Measurements from ENCODE around the gene SRP68.

Gene SRP68

DNA sequence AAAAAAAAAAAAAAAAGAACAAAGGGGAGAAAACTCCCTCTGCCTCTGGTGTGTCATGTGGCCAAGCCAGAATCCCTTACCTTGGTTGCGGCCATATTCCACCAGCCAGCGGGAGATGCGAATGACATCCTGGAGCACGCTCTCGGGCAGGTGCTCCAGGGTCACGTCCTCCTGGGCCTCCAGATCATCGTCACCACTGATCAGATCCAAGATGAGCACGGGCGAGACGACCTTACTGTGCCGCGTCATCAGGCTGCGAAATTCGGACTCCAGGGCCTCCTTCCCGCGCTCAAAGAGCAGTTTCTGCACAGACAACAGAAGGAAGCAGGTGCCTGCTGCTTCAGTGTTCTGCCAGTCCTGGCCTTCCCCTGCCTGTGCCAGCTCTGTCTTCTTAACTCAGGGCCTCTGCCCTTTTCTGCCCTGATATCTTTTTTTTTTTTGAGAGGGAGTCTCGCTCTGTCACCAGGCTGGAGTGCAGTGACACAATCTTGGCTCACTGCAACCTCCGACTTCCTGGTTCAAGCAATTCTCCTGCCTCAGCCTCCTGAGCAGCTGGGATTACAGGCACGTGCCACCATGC, 25.5 kb upstream of the SRP68 start:
- DNase-seq (ENCODE audit: low read depth), result no peak
- TF ChIP-seq, protein P1, sequence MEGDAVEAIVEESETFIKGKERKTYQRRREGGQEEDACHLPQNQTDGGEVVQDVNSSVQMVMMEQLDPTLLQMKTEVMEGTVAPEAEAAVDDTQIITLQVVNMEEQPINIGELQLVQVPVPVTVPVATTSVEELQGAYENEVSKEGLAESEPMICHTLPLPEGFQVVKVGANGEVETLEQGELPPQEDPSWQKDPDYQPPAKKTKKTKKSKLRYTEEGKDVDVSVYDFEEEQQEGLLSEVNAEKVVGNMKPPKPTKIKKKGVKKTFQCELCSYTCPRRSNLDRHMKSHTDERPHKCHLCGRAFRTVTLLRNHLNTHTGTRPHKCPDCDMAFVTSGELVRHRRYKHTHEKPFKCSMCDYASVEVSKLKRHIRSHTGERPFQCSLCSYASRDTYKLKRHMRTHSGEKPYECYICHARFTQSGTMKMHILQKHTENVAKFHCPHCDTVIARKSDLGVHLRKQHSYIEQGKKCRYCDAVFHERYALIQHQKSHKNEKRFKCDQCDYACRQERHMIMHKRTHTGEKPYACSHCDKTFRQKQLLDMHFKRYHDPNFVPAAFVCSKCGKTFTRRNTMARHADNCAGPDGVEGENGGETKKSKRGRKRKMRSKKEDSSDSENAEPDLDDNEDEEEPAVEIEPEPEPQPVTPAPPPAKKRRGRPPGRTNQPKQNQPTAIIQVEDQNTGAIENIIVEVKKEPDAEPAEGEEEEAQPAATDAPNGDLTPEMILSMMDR (conservative IDR thresholded peaks at IDR 0.05; ENCODE audit: low read depth, low read length), result no peak

GRCh38 chr17:76095943-76096342, 23.6 kb upstream of the SRP68 start:
- TF ChIP-seq, protein P1 (conservative IDR thresholded peaks at IDR 0.05; ENCODE audit: low read depth, low read length), result no peak
- DNase-seq (ENCODE audit: low read depth), result no peak
- H3K4me3 ChIP-seq (ENCODE audit: low read length), result no peak overlapping the region

More for the DNA sequence above, 25.5 kb upstream of the SRP68 start:
- H3K4me3 ChIP-seq (ENCODE audit: low read length), result no peak overlapping the region

- H3K4me3 ChIP-seq (ENCODE audit: low read length), result no peak overlapping the region
- TF ChIP-seq, protein P1 (conservative IDR thresholded peaks at IDR 0.05; ENCODE audit: low read depth, low read length), result no peak
- DNase-seq (ENCODE audit: low read depth), result no peak
Measured at GRCh38 chr17:76094046-76094445, 21.7 kb upstream of the SRP68 start.

DNA sequence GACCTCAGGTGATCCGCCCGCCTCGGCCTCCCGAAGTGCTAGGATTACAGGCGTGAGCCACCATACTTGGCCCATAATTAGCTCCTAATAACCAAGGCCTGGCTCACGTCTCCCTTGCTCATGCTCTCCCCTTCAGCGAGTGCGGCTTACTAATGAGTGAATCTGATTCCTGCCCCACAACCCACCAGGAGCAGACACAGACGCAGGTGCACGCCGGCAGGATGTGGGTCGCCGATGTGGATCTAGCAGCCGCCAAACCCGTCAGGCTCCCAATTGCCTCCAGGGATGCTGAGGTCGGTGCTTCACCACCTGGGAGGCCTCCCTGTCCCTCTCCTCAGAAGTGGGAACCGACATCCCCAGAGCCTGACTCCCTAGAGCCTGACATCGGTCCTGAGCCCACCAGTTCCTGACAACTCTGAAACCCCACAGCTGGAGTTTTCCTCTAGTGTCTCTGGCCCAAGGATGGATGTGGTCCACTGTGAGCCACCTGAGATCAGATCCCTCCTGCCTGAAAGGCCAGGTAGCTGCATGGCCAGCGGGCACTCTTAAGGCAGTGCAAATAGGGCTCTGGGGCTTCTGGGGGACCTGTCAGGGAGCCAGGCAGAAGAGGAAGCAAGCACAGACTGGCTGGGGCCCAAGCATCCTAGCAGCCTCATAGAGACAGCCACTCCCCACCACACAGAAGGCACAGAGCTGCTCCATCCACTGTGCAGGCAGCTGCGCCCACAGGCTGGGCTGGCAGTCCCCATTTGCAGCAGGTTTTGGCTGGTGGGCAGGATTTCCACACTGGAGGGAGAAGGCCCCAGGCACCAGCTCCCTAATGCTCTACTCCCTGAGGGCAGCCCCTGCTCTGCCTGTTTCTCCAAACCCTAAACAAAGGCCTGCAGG, 20.5 kb upstream of the SRP68 start:
- no peak overlapping the region for H3K4me3 ChIP-seq (ENCODE audit: low read length)
- no peak for DNase-seq (ENCODE audit: low read depth)
- TF ChIP-seq, protein P1 (conservative IDR thresholded peaks at IDR 0.05; ENCODE audit: low read depth, low read length), result no peak

DNA sequence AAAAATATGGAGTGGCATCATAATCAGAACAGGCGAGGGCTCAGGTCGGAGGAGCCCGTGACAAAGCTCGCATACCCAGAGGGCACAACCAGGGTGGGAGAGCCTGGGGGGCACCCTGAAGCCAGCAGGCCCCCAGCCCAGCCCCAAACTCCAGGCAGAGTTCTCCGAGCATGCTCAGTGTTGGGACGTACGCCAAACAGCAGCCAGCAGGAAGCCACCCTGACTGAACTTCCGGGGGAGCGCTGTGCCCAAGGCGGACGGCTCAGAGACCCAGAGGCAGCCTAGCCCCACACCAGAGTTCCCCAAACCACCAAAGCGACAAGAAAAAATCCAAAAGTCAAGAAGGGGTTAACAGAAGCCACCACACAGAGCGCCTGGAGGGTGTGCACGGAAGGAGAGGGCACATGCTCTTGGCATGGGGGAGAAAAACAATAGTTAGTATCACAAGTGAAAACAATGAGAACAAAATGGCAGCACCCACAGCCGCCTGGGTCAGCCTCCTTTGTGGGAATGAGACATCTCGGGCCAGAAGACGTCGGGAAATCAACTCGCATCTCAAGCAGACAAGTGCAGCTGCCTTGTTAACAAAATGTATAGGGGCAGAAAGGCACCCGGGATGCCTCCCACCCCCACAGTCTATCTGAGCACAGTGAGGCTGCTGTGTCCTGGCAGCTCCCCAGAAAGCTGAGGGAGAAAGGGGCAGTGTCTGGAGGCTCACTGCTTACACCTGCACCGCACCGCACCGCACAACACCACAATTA, 19.4 kb upstream of the SRP68 start:
- no peak for DNase-seq (ENCODE audit: low read depth)
- TF ChIP-seq, protein P1 (conservative IDR thresholded peaks at IDR 0.05; ENCODE audit: low read depth, low read length), result no peak
- H3K4me3 ChIP-seq (ENCODE audit: low read length), result no peak overlapping the region

GRCh38 chr17:76090517-76091129, 18.3 kb upstream of the SRP68 start:
- TF ChIP-seq, protein P1 (conservative IDR thresholded peaks at IDR 0.05; ENCODE audit: low read depth, low read length), result no peak
- no peak overlapping the region for H3K4me3 ChIP-seq (ENCODE audit: low read length)
- DNase-seq (ENCODE audit: low read depth), result no peak
